DND-41 (cell line): ENCODE data around the gene RTN4RL1.

ENCODE experiments used
- CTCF ChIP-seq: IDR thresholded peaks from 2 replicates; pipeline ENCODE4 v1.5.1; 2012; ENCODE audit warnings: borderline replicate concordance, low read length, moderate library complexity, mild to moderate bottlenecking; ENCODE audit not compliant: poor library complexity, severe bottlenecking; ENCODE audit errors: extremely low read depth
- EZH2 ChIP-seq: IDR thresholded peaks from 3 replicates; pipeline ENCODE4 v1.6.1; 2012; ENCODE audit warnings: borderline replicate concordance, low read depth, mild to moderate bottlenecking, moderate library complexity, low read length, inconsistent platforms; ENCODE audit not compliant: severe bottlenecking

GRCh38 chr17:2030779-2031163 is 5.6 kb upstream of the RTN4RL1 start:
- peak; percentile 72 for TF ChIP-seq CTCF
- TF ChIP-seq EZH2, result no peak
